K562 (cell line): ENCODE measurements around the gene BMS1.

Source experiments
- HDAC8 ChIP-seq: fragments of 450-650 bp; IDR thresholded peaks from 2 replicates; pipeline ENCODE4 v1.6.1; 2016; ENCODE audit warnings: mild to moderate bottlenecking, missing genetic modification characterization, moderate library complexity, missing compliant biosample characterization
- ILK ChIP-seq: fragments of 450-650 bp; IDR thresholded peaks from 2 replicates; pipeline ENCODE4 v1.6.1; 2016; ENCODE audit warnings: missing genetic modification characterization, low read depth, mild to moderate bottlenecking, missing compliant biosample characterization, moderate library complexity, borderline replicate concordance
- SMC3 ChIP-seq: conservative IDR thresholded peaks from 2 replicates; pipeline ENCODE4 v1.6.1; 2011; ENCODE audit warnings: low read depth, low read length, improper control_type of control experiment; ENCODE audit not compliant: insufficient read depth
- ZNF133 ChIP-seq: fragments of 250-450 bp; sonication (Bioruptor Pico); IDR thresholded peaks from 2 replicates; pipeline ENCODE4 v1.4.0; 2020; ENCODE audit warnings: mild to moderate bottlenecking
- TF ChIP-seq, protein P1 (sequence below), 3 experiments: IDR thresholded peaks in 2 of 3; conservative IDR thresholded peaks in 1 of 3; 2 replicates each; pipeline ENCODE4 v1.5.1; 2011 to 2012; ENCODE audit warnings: low read length in 3 of 3, mild to moderate bottlenecking in 3 of 3, control low read depth in 2 of 3, improper control_type of control experiment in 1 of 3, inconsistent platforms in 1 of 3, low read depth in 1 of 3, mixed read lengths in 1 of 3, moderate library complexity in 1 of 3; ENCODE audit not compliant: insufficient read depth in 2 of 3

DNA sequence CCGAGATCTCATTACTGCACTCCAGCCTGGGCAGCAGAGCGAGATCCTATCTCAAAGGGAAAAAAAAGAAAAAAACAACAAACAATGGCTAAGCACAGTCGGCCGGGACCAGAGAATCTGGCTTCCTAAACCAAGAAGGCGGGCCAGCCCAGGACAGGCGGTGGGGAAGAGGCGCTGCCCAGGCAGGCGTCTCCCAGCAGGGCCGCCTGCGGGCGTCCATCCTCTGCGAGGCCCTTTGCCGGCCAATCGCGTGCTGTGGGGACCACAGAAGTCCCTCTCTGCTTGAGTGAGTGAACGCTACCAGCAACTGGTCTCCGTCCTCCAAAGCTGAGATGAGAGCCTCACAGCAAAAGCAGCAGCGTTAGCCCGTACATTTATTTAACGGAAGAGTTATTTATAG, 14.7 kb upstream of the BMS1 start:
- no peak for TF ChIP-seq HDAC8 (tag)
- no peak for TF ChIP-seq ILK
- TF ChIP-seq, protein P1, sequence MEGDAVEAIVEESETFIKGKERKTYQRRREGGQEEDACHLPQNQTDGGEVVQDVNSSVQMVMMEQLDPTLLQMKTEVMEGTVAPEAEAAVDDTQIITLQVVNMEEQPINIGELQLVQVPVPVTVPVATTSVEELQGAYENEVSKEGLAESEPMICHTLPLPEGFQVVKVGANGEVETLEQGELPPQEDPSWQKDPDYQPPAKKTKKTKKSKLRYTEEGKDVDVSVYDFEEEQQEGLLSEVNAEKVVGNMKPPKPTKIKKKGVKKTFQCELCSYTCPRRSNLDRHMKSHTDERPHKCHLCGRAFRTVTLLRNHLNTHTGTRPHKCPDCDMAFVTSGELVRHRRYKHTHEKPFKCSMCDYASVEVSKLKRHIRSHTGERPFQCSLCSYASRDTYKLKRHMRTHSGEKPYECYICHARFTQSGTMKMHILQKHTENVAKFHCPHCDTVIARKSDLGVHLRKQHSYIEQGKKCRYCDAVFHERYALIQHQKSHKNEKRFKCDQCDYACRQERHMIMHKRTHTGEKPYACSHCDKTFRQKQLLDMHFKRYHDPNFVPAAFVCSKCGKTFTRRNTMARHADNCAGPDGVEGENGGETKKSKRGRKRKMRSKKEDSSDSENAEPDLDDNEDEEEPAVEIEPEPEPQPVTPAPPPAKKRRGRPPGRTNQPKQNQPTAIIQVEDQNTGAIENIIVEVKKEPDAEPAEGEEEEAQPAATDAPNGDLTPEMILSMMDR (IDR thresholded peaks at IDR 0.05 in 2 of 3, conservative IDR thresholded peaks at IDR 0.05 in 1 of 3; ENCODE audit: insufficient read depth in 2 of 3, low read depth in 1 of 3, low read length in 3 of 3) = no peak
- no peak for TF ChIP-seq ZNF133
- TF ChIP-seq SMC3 = no peak
